Glomerular endothelial cell (primary cell): ENCODE results near the gene GALK2. TPM values are rescaled to one million over a fixed set of nuclear protein-coding genes. Genes with fewer than 3 reads are reported as not detected.

Experiments
- DNase-seq: peaks from one replicate; pipeline ENCODE4 v3.0.0-alpha.2; 2011; ENCODE audit warnings: low read depth, low spot score; ENCODE audit errors: extremely low read depth
- total RNA-seq: library from RNA; depleted of rRNA; stranded (reverse); fragments of >200 nt; gene quantifications from 2 replicates; pipeline ENCODE4 v1.2.3, GENCODE V29; 2015

Gene GALK2
- total RNA-seq, 1 donor from 2014 or later, result 28.8 TPM

- no peak for DNase-seq
These were observed 108.7 kb downstream of the GALK2 start for GRCh38 chr15:49278751-49279150.

- no peak for DNase-seq
These were observed 109.7 kb downstream of the GALK2 start for GRCh38 chr15:49279521-49280456.

GRCh38 chr15:49282366-49282765, 112.3 kb downstream of the GALK2 start:
- no peak for DNase-seq

- no peak for DNase-seq
These were observed 116.8 kb downstream of the GALK2 start for GRCh38 chr15:49286649-49287404.

GRCh38 chr15:49287481-49287880, 117.4 kb downstream of the GALK2 start:
- DNase-seq, result no peak

GRCh38 chr15:49288391-49288790, 118.3 kb downstream of the GALK2 start:
- no peak for DNase-seq

- no peak for DNase-seq
These were observed 120.1 kb downstream of the GALK2 start for GRCh38 chr15:49290191-49290590.

GRCh38 chr15:49293941-49294340, 123.9 kb downstream of the GALK2 start:
- DNase-seq, result no peak

GRCh38 chr15:49296258-49296657, 126.2 kb downstream of the GALK2 start:
- DNase-seq, result no peak

- no peak for DNase-seq
These were observed 127.5 kb downstream of the GALK2 start for GRCh38 chr15:49297584-49297983.

GRCh38 chr15:49300856-49301255, 130.8 kb downstream of the GALK2 start:
- DNase-seq, result no peak

- no peak for DNase-seq
These were observed 131.5 kb downstream of the GALK2 start for GRCh38 chr15:49301562-49301961.

GRCh38 chr15:49303003-49303402, 133.0 kb downstream of the GALK2 start:
- no peak for DNase-seq

GRCh38 chr15:49306551-49306950, 136.5 kb downstream of the GALK2 start:
- DNase-seq, result no peak

- no peak for DNase-seq
These were observed 138.6 kb downstream of the GALK2 start for GRCh38 chr15:49308686-49309085.

GRCh38 chr15:49309889-49310288, 139.8 kb downstream of the GALK2 start:
- DNase-seq, result no peak

- no peak for DNase-seq
These were observed 143.6 kb downstream of the GALK2 start for GRCh38 chr15:49313650-49314049.

GRCh38 chr15:49314716-49315115, 144.7 kb downstream of the GALK2 start:
- DNase-seq, result no peak

GRCh38 chr15:49315391-49315823, 145.4 kb downstream of the GALK2 start:
- no peak for DNase-seq

- DNase-seq, result no peak
These were observed 150.3 kb downstream of the GALK2 start for GRCh38 chr15:49320351-49320750.

- DNase-seq, result no peak
These were observed 153.2 kb downstream of the GALK2 start for GRCh38 chr15:49323207-49323606.

- no peak for DNase-seq
These were observed 157.9 kb downstream of the GALK2 start for GRCh38 chr15:49327927-49328326.
